Transverse colon (tissue), 4 donors: ENCODE data around the gene GAD2.

ENCODE experiments used
- EP300 ChIP-seq: sonication (generic); formaldehyde crosslinking; IDR thresholded peaks from one replicate; pipeline ENCODE4 v1.6.1; 2017; ENCODE audit warnings: antibody characterized with exemption, low read depth
- POLR2A ChIP-seq: fragments of 450-650 bp; IDR thresholded peaks from one replicate; pipeline ENCODE4 v1.6.1; 2016; ENCODE audit warnings: antibody characterized with exemption, mild to moderate bottlenecking, moderate library complexity
- POLR2AphosphoS5 ChIP-seq, 3 donors: sonication (generic); formaldehyde crosslinking; IDR thresholded peaks; one replicate each; pipeline ENCODE4 v1.6.1; 2016; ENCODE audit warnings: antibody characterized with exemption in 3 of 3
- TF ChIP-seq, protein P1 (sequence below), 5 experiments: fragments of 200-600 bp in 3 of 5; fragments of 450-650 bp in 2 of 5; sonication (generic) in 3 of 5; IDR thresholded peaks; 1 replicate in 2 of 5; 2 replicates in 3 of 5; pipeline ENCODE4 v1.5.1; 2016 to 2017; ENCODE audit warnings: antibody characterized with exemption in 5 of 5, inconsistent platforms in 3 of 5, mild to moderate bottlenecking in 2 of 5, moderate library complexity in 1 of 5

DNA sequence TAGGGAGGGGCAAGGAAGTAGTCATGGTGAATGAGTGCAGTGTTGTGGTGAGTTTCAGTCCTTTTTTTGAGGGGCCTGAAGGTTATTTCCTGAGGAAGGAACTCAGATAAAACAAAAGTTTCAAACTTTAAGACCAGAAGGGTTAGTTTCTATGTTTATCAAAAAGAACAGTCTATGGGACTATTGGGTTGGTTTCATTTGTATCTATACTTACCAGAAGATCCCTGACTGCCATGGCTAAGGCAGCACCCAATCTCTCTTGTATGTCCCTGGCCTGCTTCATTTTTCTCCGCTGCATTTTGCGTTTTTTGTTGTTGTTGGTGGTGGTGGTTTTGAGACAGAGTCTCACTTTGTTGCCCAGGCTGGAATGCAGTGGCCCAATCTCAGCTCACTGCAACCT, 19.3 kb upstream of the GAD2 start:
- TF ChIP-seq, protein P1, sequence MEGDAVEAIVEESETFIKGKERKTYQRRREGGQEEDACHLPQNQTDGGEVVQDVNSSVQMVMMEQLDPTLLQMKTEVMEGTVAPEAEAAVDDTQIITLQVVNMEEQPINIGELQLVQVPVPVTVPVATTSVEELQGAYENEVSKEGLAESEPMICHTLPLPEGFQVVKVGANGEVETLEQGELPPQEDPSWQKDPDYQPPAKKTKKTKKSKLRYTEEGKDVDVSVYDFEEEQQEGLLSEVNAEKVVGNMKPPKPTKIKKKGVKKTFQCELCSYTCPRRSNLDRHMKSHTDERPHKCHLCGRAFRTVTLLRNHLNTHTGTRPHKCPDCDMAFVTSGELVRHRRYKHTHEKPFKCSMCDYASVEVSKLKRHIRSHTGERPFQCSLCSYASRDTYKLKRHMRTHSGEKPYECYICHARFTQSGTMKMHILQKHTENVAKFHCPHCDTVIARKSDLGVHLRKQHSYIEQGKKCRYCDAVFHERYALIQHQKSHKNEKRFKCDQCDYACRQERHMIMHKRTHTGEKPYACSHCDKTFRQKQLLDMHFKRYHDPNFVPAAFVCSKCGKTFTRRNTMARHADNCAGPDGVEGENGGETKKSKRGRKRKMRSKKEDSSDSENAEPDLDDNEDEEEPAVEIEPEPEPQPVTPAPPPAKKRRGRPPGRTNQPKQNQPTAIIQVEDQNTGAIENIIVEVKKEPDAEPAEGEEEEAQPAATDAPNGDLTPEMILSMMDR (IDR thresholded peaks at IDR 0.05), result no peak
- TF ChIP-seq POLR2A (no peak), POLR2AphosphoS5 (IDR thresholded peaks at IDR 0.05) (no peak), EP300 (no peak)
